Measurements from ENCODE around the gene SMAD4.
A peak's percentile ranks its signal among the peaks of the same experiment; 100 is the strongest.

DNA sequence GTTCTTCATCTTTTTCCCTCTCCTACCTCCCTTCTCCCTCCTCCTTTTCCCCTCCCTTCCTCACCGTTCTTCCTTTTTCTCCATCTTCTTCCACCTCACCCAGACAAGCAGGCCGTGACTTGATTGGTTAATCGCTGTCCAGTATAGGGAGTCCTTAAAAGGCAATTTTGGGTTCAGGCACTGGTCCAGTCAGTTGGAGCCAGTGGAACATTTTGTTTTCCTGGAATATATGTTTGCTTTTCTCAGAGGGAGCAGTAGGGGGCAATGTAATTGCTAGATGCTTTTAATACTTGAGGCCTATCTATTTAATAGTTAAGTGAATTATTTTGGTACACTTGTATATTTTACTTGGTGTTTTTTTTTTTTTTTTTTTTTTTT, 47.2 kb upstream of the SMAD4 start:
- TF ChIP-seq, protein P1, sequence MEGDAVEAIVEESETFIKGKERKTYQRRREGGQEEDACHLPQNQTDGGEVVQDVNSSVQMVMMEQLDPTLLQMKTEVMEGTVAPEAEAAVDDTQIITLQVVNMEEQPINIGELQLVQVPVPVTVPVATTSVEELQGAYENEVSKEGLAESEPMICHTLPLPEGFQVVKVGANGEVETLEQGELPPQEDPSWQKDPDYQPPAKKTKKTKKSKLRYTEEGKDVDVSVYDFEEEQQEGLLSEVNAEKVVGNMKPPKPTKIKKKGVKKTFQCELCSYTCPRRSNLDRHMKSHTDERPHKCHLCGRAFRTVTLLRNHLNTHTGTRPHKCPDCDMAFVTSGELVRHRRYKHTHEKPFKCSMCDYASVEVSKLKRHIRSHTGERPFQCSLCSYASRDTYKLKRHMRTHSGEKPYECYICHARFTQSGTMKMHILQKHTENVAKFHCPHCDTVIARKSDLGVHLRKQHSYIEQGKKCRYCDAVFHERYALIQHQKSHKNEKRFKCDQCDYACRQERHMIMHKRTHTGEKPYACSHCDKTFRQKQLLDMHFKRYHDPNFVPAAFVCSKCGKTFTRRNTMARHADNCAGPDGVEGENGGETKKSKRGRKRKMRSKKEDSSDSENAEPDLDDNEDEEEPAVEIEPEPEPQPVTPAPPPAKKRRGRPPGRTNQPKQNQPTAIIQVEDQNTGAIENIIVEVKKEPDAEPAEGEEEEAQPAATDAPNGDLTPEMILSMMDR (IDR thresholded peaks at IDR 0.05 in 2 of 3, conservative IDR thresholded peaks at IDR 0.05 in 1 of 3; ENCODE audit: borderline replicate concordance in 1 of 3, insufficient read depth in 1 of 3, low read depth in 2 of 3, low read length in 2 of 3), result peak in 2 of 3 experiments; percentile 13 to 29; a peak in 2 of 6 replicates
- TF ChIP-seq POLR2A (IDR thresholded peaks at IDR 0.05; ENCODE audit: borderline replicate concordance, extremely low read depth, insufficient read depth, insufficient read length) (no peak), POLR2AphosphoS5 (IDR thresholded peaks at IDR 0.05; ENCODE audit: low read depth, low read length) (no peak), ZFX (IDR thresholded peaks at IDR 0.05) (no peak), MAX (IDR thresholded peaks at IDR 0.05) (no peak)

All from HCT116 (cell line).